ENCODE results near the gene TRMT5. TPM values are rescaled to one million over a fixed set of nuclear protein-coding genes. Genes with fewer than 3 reads are reported as not detected.

The TRMT5 gene
- total and polyA plus RNA-seq, 2 of the 8 experiments (the other 6 are each of a cell fraction or from before 2014, with no cell fraction given), result 4.3 to 24.2 TPM

- no peak for TF ChIP-seq CHD7 (IDR thresholded peaks at IDR 0.05; ENCODE audit: insufficient replicate concordance, low read length)
- TF ChIP-seq CBX5 (IDR thresholded peaks at IDR 0.05; ENCODE audit: low read depth, low read length), result no peak
- TF ChIP-seq HDAC2 (IDR thresholded peaks at IDR 0.05; ENCODE audit: borderline replicate concordance in 1 of 2, low read depth in 2 of 2, low read length in 2 of 2), result no peak
- no peak for TF ChIP-seq SP2 (IDR thresholded peaks at IDR 0.05; ENCODE audit: low read length)
- no peak for TF ChIP-seq JUN (IDR thresholded peaks at IDR 0.05; ENCODE audit: low read depth, low read length)
- no peak for TF ChIP-seq KDM5A (IDR thresholded peaks at IDR 0.05; ENCODE audit: low read length)
- TF ChIP-seq CBX8 (IDR thresholded peaks at IDR 0.05; ENCODE audit: borderline replicate concordance, low read depth, low read length), result no peak
- TF ChIP-seq YY1 (IDR thresholded peaks at IDR 0.05; ENCODE audit: low read depth, low read length), result no peak
Measured at GRCh38 chr14:60968099-60968498, 12.8 kb downstream of the TRMT5 start (continued).
